Measurements from ENCODE around the gene UBE2G1. TPM values are rescaled to one million over a fixed set of nuclear protein-coding genes. Genes with fewer than 3 reads are reported as not detected.

Gene UBE2G1
- total and polyA plus RNA-seq, 10 of the 15 experiments (the other 5 are each of a cell fraction or from before 2014, with no cell fraction given), result 24.4 to 139 (median 77.4) TPM

- in situ Hi-C loops (cut with MboI), result no loop called here
- FAIRE-seq, result no peak
- H3K4me1 ChIP-seq (ENCODE audit: control insufficient read depth, insufficient read depth, low read length), result peaks cover 39% of the 10 kb centered on the region
- no peak overlapping the region for H3K4me2 ChIP-seq (ENCODE audit: control insufficient read depth, insufficient read depth)
- no peaks in the 10 kb centered on the region for H3K27me3 ChIP-seq (replicated peaks in 1 of 2; ENCODE audit: control insufficient read depth in 2 of 2, insufficient read depth in 2 of 2, low read length in 1 of 2)
- intact Hi-C loops (cut with micrococcal nuclease; ENCODE audit: unreplicated experiment), result loop anchor here (2.0 to 5.0 kb wide), 3 partner anchors 31 to 96 kb away; partner anchors contain the start of gene UBE2G1
- RAD21 ChIA-PET (ENCODE audit: unreplicated experiment), result interaction anchor here (1.6 to 6.5 kb wide), 2 partner anchors 22 to 104 kb away, joined by 4 to 61 read pairs; no protein-coding TSS in a partner anchor
- CTCF ChIA-PET, result interaction anchor here (1.1 to 5.9 kb wide), 2 partner anchors 25 to 182 kb away, joined by 3 to 25 read pairs; no protein-coding TSS in a partner anchor
- no peak overlapping the region for H2AFZ ChIP-seq (ENCODE audit: control insufficient read depth, low read depth, low read length)
- WGBS (ENCODE audit: insufficient coverage, insufficient replicate concordance, low lambda C conversion rate, missing lambda C conversion rate), result 5% methylated on average over 6 of the region's 6 CpGs
- no peaks in the 10 kb centered on the region for H4K20me1 ChIP-seq (ENCODE audit: control insufficient read depth, insufficient read depth)
- TF ChIP-seq HCFC1 (IDR thresholded peaks at IDR 0.05; ENCODE audit: low read length) (no peak), TCF3 (IDR thresholded peaks at IDR 0.05; ENCODE audit: borderline replicate concordance, insufficient read depth, low read depth, low read length) (no peak), RUNX3 (IDR thresholded peaks at IDR 0.05; ENCODE audit: low read length) (0 out of 2 replicates have a peak, but pooled peaks have one; percentile 8), MYB (IDR thresholded peaks at IDR 0.05; ENCODE audit: borderline replicate concordance, low read depth, low read length) (no peak), CHD1 (IDR thresholded peaks at IDR 0.05; ENCODE audit: low read depth, low read length) (no peak), NFYA (IDR thresholded peaks at IDR 0.05; ENCODE audit: borderline replicate concordance, low read depth, low read length) (no peak), CHD4 (IDR thresholded peaks at IDR 0.05) (0 out of 2 replicates have a peak, but pooled peaks have one; percentile 81), RB1 (IDR thresholded peaks at IDR 0.05; ENCODE audit: borderline replicate concordance) (no peak), TAF1 (IDR thresholded peaks at IDR 0.05; ENCODE audit: borderline replicate concordance, low read depth, low read length) (no peak), SPI1 (IDR thresholded peaks at IDR 0.05; ENCODE audit: borderline replicate concordance, insufficient read depth, low read depth, low read length) (no peak), NKRF (conservative IDR thresholded peaks at IDR 0.05) (0 out of 2 replicates have a peak, but pooled peaks have one; percentile 18), NR2F1 (conservative IDR thresholded peaks at IDR 0.05) (peak; percentile 44; the same call in 1 of the 2 replicates), YY1 (IDR thresholded peaks at IDR 0.05; ENCODE audit: low read depth, low read length) (no peak)
- TF ChIP-seq, protein P1, sequence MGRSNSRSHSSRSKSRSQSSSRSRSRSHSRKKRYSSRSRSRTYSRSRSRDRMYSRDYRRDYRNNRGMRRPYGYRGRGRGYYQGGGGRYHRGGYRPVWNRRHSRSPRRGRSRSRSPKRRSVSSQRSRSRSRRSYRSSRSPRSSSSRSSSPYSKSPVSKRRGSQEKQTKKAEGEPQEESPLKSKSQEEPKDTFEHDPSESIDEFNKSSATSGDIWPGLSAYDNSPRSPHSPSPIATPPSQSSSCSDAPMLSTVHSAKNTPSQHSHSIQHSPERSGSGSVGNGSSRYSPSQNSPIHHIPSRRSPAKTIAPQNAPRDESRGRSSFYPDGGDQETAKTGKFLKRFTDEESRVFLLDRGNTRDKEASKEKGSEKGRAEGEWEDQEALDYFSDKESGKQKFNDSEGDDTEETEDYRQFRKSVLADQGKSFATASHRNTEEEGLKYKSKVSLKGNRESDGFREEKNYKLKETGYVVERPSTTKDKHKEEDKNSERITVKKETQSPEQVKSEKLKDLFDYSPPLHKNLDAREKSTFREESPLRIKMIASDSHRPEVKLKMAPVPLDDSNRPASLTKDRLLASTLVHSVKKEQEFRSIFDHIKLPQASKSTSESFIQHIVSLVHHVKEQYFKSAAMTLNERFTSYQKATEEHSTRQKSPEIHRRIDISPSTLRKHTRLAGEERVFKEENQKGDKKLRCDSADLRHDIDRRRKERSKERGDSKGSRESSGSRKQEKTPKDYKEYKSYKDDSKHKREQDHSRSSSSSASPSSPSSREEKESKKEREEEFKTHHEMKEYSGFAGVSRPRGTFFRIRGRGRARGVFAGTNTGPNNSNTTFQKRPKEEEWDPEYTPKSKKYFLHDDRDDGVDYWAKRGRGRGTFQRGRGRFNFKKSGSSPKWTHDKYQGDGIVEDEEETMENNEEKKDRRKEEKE (IDR thresholded peaks at IDR 0.05), result no peak
- TF ChIP-seq, protein P2, sequence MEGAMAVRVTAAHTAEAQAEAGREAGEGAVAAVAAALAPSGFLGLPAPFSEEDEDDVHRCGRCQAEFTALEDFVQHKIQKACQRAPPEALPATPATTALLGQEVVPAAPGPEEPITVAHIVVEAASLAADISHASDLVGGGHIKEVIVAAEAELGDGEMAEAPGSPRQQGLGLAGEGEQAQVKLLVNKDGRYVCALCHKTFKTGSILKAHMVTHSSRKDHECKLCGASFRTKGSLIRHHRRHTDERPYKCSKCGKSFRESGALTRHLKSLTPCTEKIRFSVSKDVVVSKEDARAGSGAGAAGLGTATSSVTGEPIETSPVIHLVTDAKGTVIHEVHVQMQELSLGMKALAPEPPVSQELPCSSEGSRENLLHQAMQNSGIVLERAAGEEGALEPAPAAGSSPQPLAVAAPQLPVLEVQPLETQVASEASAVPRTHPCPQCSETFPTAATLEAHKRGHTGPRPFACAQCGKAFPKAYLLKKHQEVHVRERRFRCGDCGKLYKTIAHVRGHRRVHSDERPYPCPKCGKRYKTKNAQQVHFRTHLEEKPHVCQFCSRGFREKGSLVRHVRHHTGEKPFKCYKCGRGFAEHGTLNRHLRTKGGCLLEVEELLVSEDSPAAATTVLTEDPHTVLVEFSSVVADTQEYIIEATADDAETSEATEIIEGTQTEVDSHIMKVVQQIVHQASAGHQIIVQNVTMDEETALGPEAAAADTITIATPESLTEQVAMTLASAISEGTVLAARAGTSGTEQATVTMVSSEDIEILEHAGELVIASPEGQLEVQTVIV (IDR thresholded peaks at IDR 0.05; ENCODE audit: borderline replicate concordance, partially characterized antibody), result no peak
- no peaks in the 10 kb centered on the region for H3K9me3 ChIP-seq (replicated peaks; ENCODE audit: control insufficient read depth, insufficient read depth, low read length)
- SMC1A ChIA-PET (ENCODE audit: uncharacterized antibody, unreplicated experiment), result interaction anchor here (4.1 to 6.7 kb wide), 2 partner anchors 20 to 182 kb away, joined by 15 to 40 read pairs; no protein-coding TSS in a partner anchor
- BruUV-seq (replicated peaks), result no TSS peak
- DNase-seq (ENCODE audit: low read depth, low spot score), result no peak
- no peaks in the 10 kb centered on the region for H3K36me3 ChIP-seq (ENCODE audit: control insufficient read depth in 2 of 2, insufficient read depth in 2 of 2, low read length in 1 of 2)
- peak overlapping the region; percentile 98 for H3K27ac ChIP-seq (ENCODE audit: control insufficient read depth, insufficient read depth)
- H3K79me2 ChIP-seq (ENCODE audit: control insufficient read depth, insufficient read depth, low read length), result no peaks in the 10 kb centered on the region
- POLR2A ChIA-PET, result interaction anchor here (1.6 kb wide), 2 partner anchors 22 to 28 kb away, joined by 3 to 7 read pairs; no protein-coding TSS in a partner anchor
- no peak overlapping the region for H3K9ac ChIP-seq (ENCODE audit: control insufficient read depth, insufficient read depth, low read length)
- no peak for ATAC-seq
- H3K4me3 ChIP-seq, result no peak overlapping the region
Observed at GRCh38 chr17:4397840-4398239, 31.4 kb upstream of the UBE2G1 start.
